Retinal pigment epithelial cell (primary cell): ENCODE results near the gene PLS3.

Source experiments
- DNase-seq: peaks from one replicate; pipeline ENCODE4 v3.0.0-alpha.2; 2010; ENCODE audit warnings: low read depth
- H3K4me3 ChIP-seq: 2 replicates; pipeline ENCODE4 v1.5.1; 2011; ENCODE audit warnings: mild to moderate bottlenecking, low read length, control low read depth, moderate library complexity
- CTCF ChIP-seq: conservative IDR thresholded peaks from 2 replicates; pipeline ENCODE4 v1.5.1; 2011; ENCODE audit warnings: low read depth, low read length, control low read depth, inconsistent platforms

PLS3 gene

GRCh38 chrX:115581759-115582615 is 21.0 kb downstream of the PLS3 start:
- no peak for TF ChIP-seq CTCF
- no peak overlapping the region for H3K4me3 ChIP-seq
- no peak for DNase-seq

GRCh38 chrX:115582616-115583495 is 21.9 kb downstream of the PLS3 start:
- no peak for DNase-seq
- no peak overlapping the region for H3K4me3 ChIP-seq
- no peak for TF ChIP-seq CTCF

- no peak for TF ChIP-seq CTCF
- DNase-seq: no peak
- no peak overlapping the region for H3K4me3 ChIP-seq
Observed at GRCh38 chrX:115583496-115584004, 22.6 kb downstream of the PLS3 start.

- H3K4me3 ChIP-seq: no peak overlapping the region
- DNase-seq: no peak
- no peak for TF ChIP-seq CTCF
Observed at GRCh38 chrX:115584696-115585095, 23.7 kb downstream of the PLS3 start.

- DNase-seq: no peak
- TF ChIP-seq CTCF: no peak
- H3K4me3 ChIP-seq: no peak overlapping the region
Observed at GRCh38 chrX:115588179-115588578, 27.2 kb downstream of the PLS3 start.

GRCh38 chrX:115589419-115589818 is 28.4 kb downstream of the PLS3 start:
- no peak for DNase-seq
- TF ChIP-seq CTCF: no peak
- no peak overlapping the region for H3K4me3 ChIP-seq
